Upper lobe of left lung (tissue), 4 donors: ENCODE data around the gene MYOM1.

Experiments used
- CTCF ChIP-seq, 6 experiments: fragments of 450-650 bp in 4 of 6; fragments of 200-600 bp in 2 of 6; sonication (generic) in 2 of 6; IDR thresholded peaks; one replicate each; pipeline ENCODE4 v1.5.1; 2016 to 2019; ENCODE audit warnings: antibody characterized with exemption in 6 of 6
- EP300 ChIP-seq, 4 donors: sonication (generic); formaldehyde crosslinking; IDR thresholded peaks; one replicate each; pipeline ENCODE4 v1.5.1; 2017; ENCODE audit warnings: antibody characterized with exemption in 4 of 4, control low read depth in 2 of 4
- POLR2AphosphoS5 ChIP-seq, 2 donors: sonication (generic); formaldehyde crosslinking; IDR thresholded peaks; one replicate each; pipeline ENCODE4 v1.5.1; 2017; ENCODE audit warnings: antibody characterized with exemption in 2 of 2

- TF ChIP-seq CTCF (IDR thresholded peaks at IDR 0.05) (no peak), EP300 (IDR thresholded peaks at IDR 0.05) (no peak), POLR2AphosphoS5 (IDR thresholded peaks at IDR 0.05) (no peak)
These were observed 98.5 kb downstream of the MYOM1 start for GRCh38 chr18:3121259-3121658.
